ENCODE data around the gene JPH3. TPM values are rescaled to one million over a fixed set of nuclear protein-coding genes. Genes with fewer than 3 reads are reported as not detected.

The JPH3 gene
- polyA plus RNA-seq, 1 experiment: 0.02 TPM

DNA sequence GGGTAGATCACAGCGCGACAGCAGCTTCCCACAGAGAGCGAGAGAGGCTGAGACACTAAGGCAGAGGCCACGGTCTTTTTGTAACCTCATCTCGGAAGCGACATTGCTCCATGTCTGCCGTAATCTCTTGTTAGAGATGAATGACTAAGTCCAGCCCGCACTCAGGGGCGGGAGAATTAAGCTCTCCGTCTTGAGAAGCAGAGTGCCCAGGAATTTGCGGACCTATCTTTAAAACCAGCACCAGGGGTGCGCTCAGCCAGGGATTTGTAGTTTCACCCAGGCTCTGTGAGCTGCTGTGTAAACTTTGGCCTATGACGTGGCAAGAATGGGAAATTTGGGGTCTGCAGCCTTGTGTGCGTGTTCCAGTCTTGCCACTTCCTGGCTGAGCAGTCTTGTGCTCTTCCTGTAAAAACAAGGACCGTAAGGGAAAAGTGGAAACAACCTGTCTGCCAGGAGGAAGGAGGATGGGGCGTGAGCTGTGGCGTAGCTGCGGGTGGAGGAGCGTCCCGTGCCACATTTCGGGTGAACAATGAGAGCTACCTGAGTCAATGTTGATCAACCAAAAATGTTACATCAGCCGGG lies 16.0 kb upstream of the JPH3 start:
- ChIA-PET CTCF (interaction anchor here (0.6 to 4.8 kb wide), 6 partner anchors 10 to 186 kb away, joined by 3 to 75 read pairs (median 4); no protein-coding TSS in a partner anchor), POLR2A (interaction anchor here (0.5 kb wide), 1 partner anchor 375 kb away, joined by 4 read pairs; no protein-coding TSS in a partner anchor)

GRCh38 chr16:87587636-87588035 lies 14.7 kb upstream of the JPH3 start:
- ChIA-PET CTCF (interaction anchor here (1.0 to 4.8 kb wide), 5 partner anchors 16 to 181 kb away, joined by 3 to 75 read pairs (median 16); no protein-coding TSS in a partner anchor), POLR2A (interaction anchor here (0.5 kb wide), 1 partner anchor 70 kb away, joined by 3 read pairs; no protein-coding TSS in a partner anchor)
- TF ChIP-seq CTCF (IDR thresholded peaks at IDR 0.05; ENCODE audit: low read depth, low read length): no peak
- no peak overlapping the region for H3K27ac ChIP-seq (ENCODE audit: low read depth, low read length)
- no peaks in the 10 kb centered on the region; the same call in 1 of the 2 replicates for H3K9me3 ChIP-seq (ENCODE audit: control insufficient read depth, insufficient read depth, low read length)
- H3K4me3 ChIP-seq (ENCODE audit: low read depth, low read length): no peak overlapping the region
- no peak for DNase-seq (ENCODE audit: low read depth, low spot score)
- peaks cover 14% of the 10 kb centered on the region for H3K27me3 ChIP-seq (ENCODE audit: control insufficient read depth, insufficient read depth, low read length)

More for the DNA sequence above, 16.0 kb upstream of the JPH3 start:
- H3K4me3 ChIP-seq (ENCODE audit: low read depth, low read length): no peak overlapping the region
- no peak overlapping the region for H3K27ac ChIP-seq (ENCODE audit: low read depth, low read length)
- peaks cover 14% of the 10 kb centered on the region for H3K27me3 ChIP-seq (ENCODE audit: control insufficient read depth, insufficient read depth, low read length)
- DNase-seq (ENCODE audit: low read depth, low spot score): no peak
- TF ChIP-seq CTCF (IDR thresholded peaks at IDR 0.05; ENCODE audit: low read depth, low read length): no peak
- H3K9me3 ChIP-seq (ENCODE audit: control insufficient read depth, insufficient read depth, low read length): no peaks in the 10 kb centered on the region; the same call in 1 of the 2 replicates

GRCh38 chr16:87592018-87592712 lies 10.1 kb upstream of the JPH3 start:
- ChIA-PET POLR2A (no interaction called here), CTCF (no interaction called here)
- no peak for DNase-seq (ENCODE audit: low read depth, low spot score)
- H3K4me3 ChIP-seq (ENCODE audit: low read depth, low read length): no peak overlapping the region
- TF ChIP-seq CTCF (IDR thresholded peaks at IDR 0.05; ENCODE audit: low read depth, low read length): no peak
- H3K27ac ChIP-seq (ENCODE audit: low read depth, low read length): no peak overlapping the region
- no peaks in the 10 kb centered on the region; the same call in 1 of the 2 replicates for H3K9me3 ChIP-seq (ENCODE audit: control insufficient read depth, insufficient read depth, low read length)
- peaks cover 36% of the 10 kb centered on the region for H3K27me3 ChIP-seq (ENCODE audit: control insufficient read depth, insufficient read depth, low read length)

GRCh38 chr16:87593710-87594258 lies 8.5 kb upstream of the JPH3 start:
- Histone ChIP-seq H3K4me3 (ENCODE audit: low read depth, low read length) (no peak overlapping the region), H3K27ac (ENCODE audit: low read depth, low read length) (no peak overlapping the region), H3K27me3 (ENCODE audit: control insufficient read depth, insufficient read depth, low read length) (peaks cover 38% of the 10 kb centered on the region), H3K9me3 (ENCODE audit: control insufficient read depth, insufficient read depth, low read length) (no peaks in the 10 kb centered on the region; the same call in 1 of the 2 replicates)
- ChIA-PET POLR2A (no interaction called here), CTCF (no interaction called here)
- DNase-seq (ENCODE audit: low read depth, low spot score): no peak
- TF ChIP-seq CTCF (IDR thresholded peaks at IDR 0.05; ENCODE audit: low read depth, low read length): no peak
